H1 (cell line): Measurements from ENCODE around the gene SH3D19. TPM values are rescaled to one million over a fixed set of nuclear protein-coding genes. Genes with fewer than 3 reads are reported as not detected.

Source experiments
- CTCF ChIA-PET: fragments of 300-600 bp; sonication (Branson Sonifier 250); formaldehyde crosslinking; loops from one replicate; lab custom pipeline; 2021; ENCODE audit not compliant: partially characterized antibody; lab: Charles Lee
- POLR2A ChIA-PET: fragments of 300-600 bp; sonication (Branson Sonifier 250); formaldehyde crosslinking; loops from one replicate; lab custom pipeline; 2021; ENCODE audit warnings: inconsistent platforms; ENCODE audit not compliant: partially characterized antibody; lab: Charles Lee
- DNase-seq, 2 experiments: peaks; one replicate each; pipeline versions ENCODE4 v3.0.0 to v3.0.0-alpha.2; 2010 to 2022; ENCODE audit warnings: low spot score in 2 of 2, low read depth in 1 of 2, mixed read lengths in 1 of 2
- FAIRE-seq: peaks from 2 replicates; lab custom pipeline; 2011; peaks lifted over from hg19 to GRCh38; lab: Jason Lieb, UNC
- H2AFZ ChIP-seq: 2 replicates; pipeline ENCODE4 v1.8.1; 2012; ENCODE audit warnings: low read length, inconsistent platforms
- H2AK5ac ChIP-seq: 2 replicates; pipeline ENCODE4 v1.6.1; 2013; ENCODE audit warnings: low read depth, low read length
- H2BK120ac ChIP-seq: replicated peaks from 2 replicates; pipeline ENCODE3; 2013; ENCODE audit warnings: low read depth, low read length, inconsistent platforms
- H2BK12ac ChIP-seq: 2 replicates; pipeline ENCODE4 v1.6.1; 2013; ENCODE audit warnings: low read depth, low read length
- H2BK15ac ChIP-seq: 2 replicates; pipeline ENCODE4 v1.6.1; 2013; ENCODE audit warnings: low read length
- H2BK20ac ChIP-seq: 2 replicates; pipeline ENCODE4 v1.6.1; 2013; ENCODE audit warnings: low read length
- H2BK5ac ChIP-seq: 2 replicates; pipeline ENCODE4 v1.6.1; 2013; ENCODE audit warnings: low read depth, low read length
- H3K14ac ChIP-seq: 2 replicates; pipeline ENCODE4 v1.6.1; 2013; ENCODE audit warnings: inconsistent platforms; ENCODE audit not compliant: insufficient read length
- H3K18ac ChIP-seq: 2 replicates; pipeline ENCODE4 v1.6.1; 2013; ENCODE audit warnings: low read length; ENCODE audit errors: extremely low read depth
- H3K23ac ChIP-seq: 2 replicates; pipeline ENCODE4 v1.6.1; 2013; ENCODE audit warnings: inconsistent platforms; ENCODE audit not compliant: insufficient read length
- H3K23me2 ChIP-seq: 2 replicates; pipeline ENCODE4 v1.6.1; 2013; ENCODE audit warnings: low read depth, low read length
- H3K27ac ChIP-seq: 2 replicates; pipeline ENCODE4 v1.6.1; 2011; ENCODE audit warnings: low read depth, low read length, inconsistent platforms
- H3K27me3 ChIP-seq, 4 experiments: replicated peaks in 1 of 4; 1 replicate in 1 of 4; 2 replicates in 3 of 4; pipeline versions ENCODE4 v1.6.1 to v1.8.1; 2011 to 2013; ENCODE audit warnings: low read length in 3 of 4, mild to moderate bottlenecking in 3 of 4, inconsistent platforms in 2 of 4, mixed read lengths in 2 of 4, moderate library complexity in 1 of 4; ENCODE audit not compliant: control insufficient read depth in 3 of 4, insufficient read depth in 3 of 4; ENCODE audit errors: extremely low read depth in 1 of 4
- H3K36me3 ChIP-seq, 4 experiments: 2 replicates each; pipeline versions ENCODE4 v1.6.1 to v1.8.1; 2011 to 2013; ENCODE audit warnings: mild to moderate bottlenecking in 4 of 4, low read length in 3 of 4, moderate library complexity in 2 of 4, control low read depth in 1 of 4, inconsistent platforms in 1 of 4; ENCODE audit not compliant: insufficient read depth in 4 of 4, control insufficient read depth in 2 of 4
- H3K4ac ChIP-seq: replicated peaks from 2 replicates; pipeline ENCODE3; 2013; ENCODE audit warnings: low read length, low read depth, mixed read lengths, inconsistent platforms; ENCODE audit not compliant: insufficient read length
- H3K4me1 ChIP-seq, 4 experiments: replicated peaks in 1 of 4; 1 replicate in 1 of 4; 2 replicates in 3 of 4; pipeline versions ENCODE4 v1.6.1 to v1.8.1; 2011 to 2013; ENCODE audit warnings: low read length in 3 of 4, inconsistent platforms in 2 of 4, mixed read lengths in 1 of 4; ENCODE audit not compliant: insufficient read depth in 4 of 4, control insufficient read depth in 3 of 4
- H3K4me2 ChIP-seq, 2 experiments: 2 replicates each; pipeline versions ENCODE4 v1.6.1 to v1.8.1; 2011 to 2013; ENCODE audit warnings: low read depth in 2 of 2, low read length in 2 of 2, control low read depth in 1 of 2, inconsistent platforms in 1 of 2, mild to moderate bottlenecking in 1 of 2; ENCODE audit not compliant: insufficient read depth in 1 of 2
- H3K4me3 ChIP-seq, 4 experiments: fragments of 200-600, 300-600 bp in 1 of 4; sonication (generic), shearing (Covaris generic), sonication (Bioruptor Twin) in 1 of 4; 2 replicates each; pipeline versions ENCODE4 v1.5.1 to v1.8.1; 2011 to 2016; ENCODE audit warnings: low read length in 4 of 4, low read depth in 3 of 4, control low read depth in 2 of 4, inconsistent platforms in 2 of 4, mild to moderate bottlenecking in 2 of 4, mixed read lengths in 1 of 4, moderate library complexity in 1 of 4; ENCODE audit not compliant: insufficient read depth in 2 of 4; ENCODE audit errors: extremely low read depth in 1 of 4
- H3K56ac ChIP-seq: replicated peaks from 2 replicates; pipeline ENCODE3; 2013; ENCODE audit warnings: low read depth, mild to moderate bottlenecking, mixed read lengths, low read length, inconsistent platforms; ENCODE audit not compliant: insufficient read length
- H3K79me1 ChIP-seq: 2 replicates; pipeline ENCODE4 v1.6.1; 2013; ENCODE audit warnings: low read depth, low read length, control low read depth
- H3K79me2 ChIP-seq, 2 experiments: 2 replicates each; pipeline versions ENCODE4 v1.6.1 to v1.8.1; 2012 to 2013; ENCODE audit warnings: low read length in 2 of 2, mild to moderate bottlenecking in 2 of 2, inconsistent platforms in 1 of 2; ENCODE audit not compliant: insufficient read depth in 2 of 2, control insufficient read depth in 1 of 2
- H3K9ac ChIP-seq, 4 experiments: replicated peaks in 1 of 4; 1 replicate in 1 of 4; 2 replicates in 3 of 4; pipeline versions ENCODE4 v1.6.1 to v1.8.1; 2011 to 2013; ENCODE audit warnings: low read depth in 3 of 4, low read length in 3 of 4, control low read depth in 2 of 4, mild to moderate bottlenecking in 2 of 4, moderate library complexity in 2 of 4, inconsistent platforms in 1 of 4; ENCODE audit errors: extremely low read depth in 1 of 4
- H3K9me3 ChIP-seq, 2 experiments: 2 replicates each; pipeline versions ENCODE4 v1.6.1 to v1.8.1; 2012 to 2013; ENCODE audit warnings: mild to moderate bottlenecking in 2 of 2, moderate library complexity in 2 of 2, control low read depth in 1 of 2, inconsistent platforms in 1 of 2, low read depth in 1 of 2, low read length in 1 of 2, mixed read lengths in 1 of 2; ENCODE audit not compliant: insufficient read depth in 2 of 2
- H4K20me1 ChIP-seq, 2 experiments: replicated peaks in 1 of 2; 2 replicates each; pipeline versions ENCODE3 to v1.8.1; 2011 to 2013; ENCODE audit warnings: inconsistent platforms in 2 of 2, low read length in 2 of 2, mild to moderate bottlenecking in 1 of 2; ENCODE audit not compliant: insufficient read depth in 2 of 2, control insufficient read depth in 1 of 2
- H4K5ac ChIP-seq: 2 replicates; pipeline ENCODE4 v1.6.1; 2013; ENCODE audit warnings: low read length, low read depth, mixed read lengths, inconsistent platforms; ENCODE audit not compliant: insufficient read length
- H4K8ac ChIP-seq: 2 replicates; pipeline ENCODE4 v1.8.0; 2013; ENCODE audit warnings: mild to moderate bottlenecking, moderate library complexity, low read length, inconsistent platforms; ENCODE audit not compliant: insufficient read depth; ENCODE audit errors: extremely low read depth
- H4K91ac ChIP-seq: replicated peaks from 2 replicates; pipeline ENCODE3; 2013; ENCODE audit warnings: low read length, mixed read lengths, inconsistent platforms; ENCODE audit not compliant: insufficient read length
- CEBPB ChIP-seq: IDR thresholded peaks from 2 replicates; pipeline ENCODE4 v1.6.1; 2012; ENCODE audit warnings: low read depth, low read length
- CHD2 ChIP-seq: IDR thresholded peaks from 2 replicates; pipeline ENCODE4 v1.6.1; 2012; ENCODE audit warnings: low read length, improper control_type of control experiment
- JUND ChIP-seq: IDR thresholded peaks from 2 replicates; pipeline ENCODE4 v1.6.1; 2011; ENCODE audit warnings: mild to moderate bottlenecking, improper control_type of control experiment, low read length
- NANOG ChIP-seq: IDR thresholded peaks from 2 replicates; pipeline ENCODE4 v1.6.1; 2011; ENCODE audit warnings: low read length, low read depth, mild to moderate bottlenecking, inconsistent platforms; ENCODE audit not compliant: insufficient read depth, poor library complexity, severe bottlenecking
- WGBS, 2 experiments: shearing (Covaris generic) in 1 of 2; methylation state at CpG; one replicate each; pipeline versions ENCODE4 v1.1.6 to v1.1.7; 2013 to 2015; ENCODE audit warnings: low lambda C conversion rate in 2 of 2, mixed read lengths in 2 of 2, inconsistent platforms in 1 of 2, low coverage in 1 of 2, missing lambda C conversion rate in 1 of 2; ENCODE audit not compliant: insufficient replicate concordance in 2 of 2, insufficient coverage in 1 of 2, insufficient read length in 1 of 2; ENCODE audit errors: extremely low coverage in 1 of 2, missing lambda C conversion rate in 1 of 2; 5-methylcytosine and 5-hydroxymethylcytosine counted together
- polyA plus RNA-seq, 7 experiments: library from polyadenylated mRNA; depleted of rRNA in 3 of 7; stranded (reverse) in 5 of 7; unstranded in 2 of 7; fragments of >200 nt in 5 of 7; fragments of 200-250 nt in 2 of 7; gene quantifications; 1 replicate in 5 of 7; 2 replicates in 1 of 7; 4 replicates in 1 of 7; pipeline versions ENCODE4 v1.2.1 to v1.2.3, GENCODE V29; 2011 to 2013; ENCODE audit warnings: missing spikeins in 2 of 7, mixed read lengths in 2 of 7
- total RNA-seq: library from RNA; stranded (reverse); fragmentation: NEBNext Ultra II Directional; extraction: Animal tissue kit (Norgen Biotek cat#: 25700); gene quantifications from 2 replicates; pipeline ENCODE4 v1.2.1, GENCODE V29; 2021

SH3D19 gene
- total and polyA plus RNA-seq, 2 of the 8 experiments (the other 6 are each of a cell fraction or from before 2014, with no cell fraction given), result 11.7 to 51.3 TPM

DNA sequence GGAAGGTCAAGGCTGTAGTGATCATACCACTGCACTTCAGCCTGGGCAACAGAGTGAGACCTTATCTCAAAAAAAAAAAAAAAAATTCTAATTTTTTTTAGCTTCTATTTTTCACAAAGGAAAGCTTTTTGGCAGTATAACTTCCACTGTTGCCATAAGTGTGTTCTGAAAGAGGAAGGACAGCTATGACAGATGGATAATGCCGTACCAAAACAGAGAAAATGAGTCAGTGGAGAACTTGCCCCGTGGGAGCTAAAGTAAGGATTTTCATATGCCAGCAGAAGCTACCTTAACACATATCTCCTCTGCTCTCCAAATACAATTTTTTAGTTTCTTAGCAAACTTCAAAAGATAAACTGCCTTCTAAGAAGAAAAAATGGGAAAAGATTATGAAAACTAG lies 182.2 kb downstream of the SH3D19 start:
- CTCF ChIA-PET, result interaction anchor here (0.8 kb wide), 1 partner anchor 10 kb away, joined by 3 read pairs; no protein-coding TSS in a partner anchor
- Histone ChIP-seq H4K5ac (no peak overlapping the region), H3K56ac (no peak overlapping the region), H2AFZ (no peak overlapping the region), H2BK12ac (no peak overlapping the region), H3K23me2 (no peaks in the 10 kb centered on the region), H3K27ac (no peak overlapping the region), H4K20me1 (no peaks in the 10 kb centered on the region), H2AK5ac (no peak overlapping the region), H3K9ac (no peak overlapping the region), H3K27me3 (no peaks in the 10 kb centered on the region), H2BK15ac (no peak overlapping the region), H3K9me3 (no peaks in the 10 kb centered on the region), H3K79me2 (no peaks in the 10 kb centered on the region), H3K4me1 (peaks cover 0 to 4% (median 0%) of the 10 kb centered on the region in 4 experiments; a peak in 1 of 7 replicates), H2BK5ac (no peak overlapping the region), H2BK120ac (no peak overlapping the region), H3K23ac (no peak overlapping the region), H4K91ac (no peak overlapping the region), H4K8ac (no peak overlapping the region), H3K4me3 (no peak overlapping the region), H3K4ac (no peak overlapping the region), H3K14ac (no peak overlapping the region), H3K18ac (no peak overlapping the region), H3K4me2 (no peak overlapping the region), H3K36me3 (peaks cover 0 to 16% (median 11%) of the 10 kb centered on the region in 4 experiments; a peak in 7 of 8 replicates), H2BK20ac (no peak overlapping the region), H3K79me1 (no peaks in the 10 kb centered on the region)
- no peak for FAIRE-seq
- no peak for DNase-seq
- 90% methylated on average over 2 of the region's 2 CpGs; no CpG with 5 or more reads in 1 of the 2 experiments for WGBS, 2 experiments
- POLR2A ChIA-PET, result interaction anchor here (1.4 kb wide), 1 partner anchor 38 kb away, joined by 5 read pairs; no protein-coding TSS in a partner anchor
- TF ChIP-seq NANOG (no peak), CEBPB (no peak), JUND (no peak), CHD2 (no peak)
